GM12865 (cell line): ENCODE data around the gene RAB1A.

ENCODE experiments used
- DNase-seq: peaks from one replicate; pipeline ENCODE4 v3.0.0; 2010; ENCODE audit warnings: low read depth
- H3K4me3 ChIP-seq: 2 replicates; pipeline ENCODE4 v1.5.1; 2011; ENCODE audit warnings: mild to moderate bottlenecking, low read depth, low read length, control low read depth
- TF ChIP-seq, protein P1 (sequence below): IDR thresholded peaks from 2 replicates; pipeline ENCODE4 v1.5.1; 2011; ENCODE audit warnings: low read length, control low read depth, low read depth, inconsistent platforms; ENCODE audit not compliant: insufficient read depth; ENCODE audit errors: missing control alignments

Gene RAB1A

DNA sequence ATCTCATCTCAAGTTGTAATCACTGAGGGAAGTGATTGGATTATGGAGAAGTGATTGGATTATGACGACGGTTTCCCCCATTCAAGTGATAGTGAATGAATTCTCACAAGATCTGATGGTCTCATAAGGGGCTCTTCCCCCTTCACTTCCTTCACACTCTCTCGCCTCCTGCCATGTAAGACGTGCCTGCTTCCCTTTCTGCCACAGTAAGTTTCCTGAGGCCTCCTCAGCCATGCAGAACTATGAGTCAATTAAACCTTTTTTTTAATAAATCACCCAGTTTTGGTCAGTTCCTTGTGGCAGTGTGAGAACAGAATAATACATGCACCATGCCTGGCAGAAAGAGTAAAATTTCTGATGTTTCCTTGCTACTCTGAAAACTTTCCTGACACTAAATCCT is 37.1 kb downstream of the RAB1A start:
- TF ChIP-seq, protein P1, sequence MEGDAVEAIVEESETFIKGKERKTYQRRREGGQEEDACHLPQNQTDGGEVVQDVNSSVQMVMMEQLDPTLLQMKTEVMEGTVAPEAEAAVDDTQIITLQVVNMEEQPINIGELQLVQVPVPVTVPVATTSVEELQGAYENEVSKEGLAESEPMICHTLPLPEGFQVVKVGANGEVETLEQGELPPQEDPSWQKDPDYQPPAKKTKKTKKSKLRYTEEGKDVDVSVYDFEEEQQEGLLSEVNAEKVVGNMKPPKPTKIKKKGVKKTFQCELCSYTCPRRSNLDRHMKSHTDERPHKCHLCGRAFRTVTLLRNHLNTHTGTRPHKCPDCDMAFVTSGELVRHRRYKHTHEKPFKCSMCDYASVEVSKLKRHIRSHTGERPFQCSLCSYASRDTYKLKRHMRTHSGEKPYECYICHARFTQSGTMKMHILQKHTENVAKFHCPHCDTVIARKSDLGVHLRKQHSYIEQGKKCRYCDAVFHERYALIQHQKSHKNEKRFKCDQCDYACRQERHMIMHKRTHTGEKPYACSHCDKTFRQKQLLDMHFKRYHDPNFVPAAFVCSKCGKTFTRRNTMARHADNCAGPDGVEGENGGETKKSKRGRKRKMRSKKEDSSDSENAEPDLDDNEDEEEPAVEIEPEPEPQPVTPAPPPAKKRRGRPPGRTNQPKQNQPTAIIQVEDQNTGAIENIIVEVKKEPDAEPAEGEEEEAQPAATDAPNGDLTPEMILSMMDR: no peak
- no peak for DNase-seq
- no peak overlapping the region for H3K4me3 ChIP-seq

DNA sequence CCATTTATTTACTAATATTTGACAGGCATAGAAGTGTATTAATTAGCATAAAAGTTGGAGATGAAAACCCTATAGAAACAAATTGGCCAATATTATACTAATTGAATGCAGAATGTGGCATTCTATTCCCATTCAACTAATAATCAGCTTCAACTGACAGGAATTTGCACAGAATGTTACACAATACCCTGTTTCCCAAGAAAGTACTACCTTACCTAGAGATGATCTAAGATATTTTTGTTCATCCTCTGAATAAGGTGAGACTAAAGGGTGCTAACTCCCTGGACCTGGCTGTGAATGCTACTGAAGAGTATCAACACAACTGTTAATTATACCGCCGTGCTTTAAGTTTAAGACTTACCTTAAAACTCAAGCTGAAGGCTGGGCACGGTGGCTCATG is 44.8 kb downstream of the RAB1A start:
- TF ChIP-seq, protein P1: no peak
- DNase-seq: no peak
- H3K4me3 ChIP-seq: no peak overlapping the region

DNA sequence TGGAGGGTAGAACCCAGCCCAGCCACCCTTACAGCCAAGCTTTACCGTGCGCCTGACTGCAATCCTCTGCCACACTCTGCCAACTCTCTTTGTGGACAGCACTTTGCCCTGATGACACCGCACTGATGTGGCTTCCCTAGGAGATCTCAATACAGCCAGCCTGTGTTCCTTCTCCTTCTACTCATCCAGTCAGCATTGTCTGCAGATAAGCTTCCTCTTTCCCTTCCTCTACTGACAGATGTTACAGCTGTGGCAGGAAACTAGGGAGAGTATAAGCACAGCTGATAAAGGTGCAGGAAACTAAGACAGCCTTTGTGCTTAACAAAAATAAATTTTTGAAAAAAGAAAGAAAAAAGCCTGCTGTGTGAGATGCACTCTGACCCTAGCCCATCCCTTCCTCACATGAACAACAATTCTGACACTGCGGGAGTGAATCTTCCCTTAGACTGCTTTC is 48.6 kb downstream of the RAB1A start:
- DNase-seq: no peak
- no peak overlapping the region for H3K4me3 ChIP-seq

DNA sequence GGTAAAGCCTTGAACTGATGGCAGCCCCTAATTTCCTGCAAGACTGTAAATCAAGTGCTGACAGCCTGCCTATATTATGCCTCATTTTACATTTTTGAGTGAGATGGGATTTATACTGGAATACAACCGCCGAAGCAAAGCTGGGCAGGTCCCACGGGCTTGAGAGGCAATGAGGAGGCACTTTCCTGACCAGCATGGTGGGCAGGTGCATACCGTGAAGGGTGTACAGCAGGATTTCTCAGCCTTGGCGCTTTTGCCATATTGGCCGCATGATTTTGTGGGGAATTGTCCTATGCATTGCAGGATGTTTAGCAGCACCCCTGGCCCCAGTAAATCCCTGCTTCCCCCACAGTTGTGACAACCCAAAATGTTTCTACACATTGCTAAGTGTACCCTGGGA is 50.9 kb downstream of the RAB1A start:
- DNase-seq: no peak
- H3K4me3 ChIP-seq: no peak overlapping the region
- TF ChIP-seq, protein P1: no peak

More for the DNA sequence above, 48.6 kb downstream of the RAB1A start:
- TF ChIP-seq, protein P1: no peak

DNA sequence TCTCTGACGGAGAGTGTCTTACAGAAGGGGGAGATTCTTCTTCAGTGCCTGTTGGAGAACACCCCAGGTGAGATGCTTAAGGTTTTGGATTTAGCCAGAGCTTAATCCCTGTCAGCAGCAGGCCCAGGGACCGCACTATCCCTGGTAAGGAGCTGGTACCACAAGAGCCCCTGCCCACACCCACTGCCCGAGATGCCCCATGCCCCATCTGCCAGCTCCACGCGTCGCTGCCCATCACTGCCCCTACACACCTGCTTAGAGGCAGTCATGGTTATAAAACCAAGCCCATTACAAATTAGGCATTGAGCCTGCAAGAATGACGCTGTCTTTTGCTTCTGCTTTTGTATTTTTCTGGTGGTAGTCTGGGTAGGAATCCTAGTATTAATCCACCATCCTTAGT is 52.0 kb downstream of the RAB1A start:
- TF ChIP-seq, protein P1: no peak
- DNase-seq: no peak
- H3K4me3 ChIP-seq: no peak overlapping the region

DNA sequence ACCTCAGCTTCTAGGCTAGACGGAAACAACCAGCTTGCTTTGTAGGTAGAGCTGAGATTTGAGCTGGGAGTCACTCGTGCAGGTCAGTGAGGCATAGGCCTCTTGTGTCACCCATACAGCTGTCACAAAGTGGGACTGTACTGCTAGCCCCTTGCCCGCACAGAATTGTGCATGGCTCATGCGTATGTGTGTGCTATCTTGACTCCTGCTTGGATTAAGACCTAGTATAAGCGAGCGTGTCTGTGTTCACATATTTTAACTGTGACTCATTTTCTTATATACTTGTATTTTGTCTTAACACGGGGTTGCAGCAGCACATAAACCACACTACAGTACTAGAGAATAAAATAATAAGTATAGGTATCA is 53.6 kb downstream of the RAB1A start:
- H3K4me3 ChIP-seq: no peak overlapping the region
- no peak for DNase-seq
- TF ChIP-seq, protein P1: no peak

DNA sequence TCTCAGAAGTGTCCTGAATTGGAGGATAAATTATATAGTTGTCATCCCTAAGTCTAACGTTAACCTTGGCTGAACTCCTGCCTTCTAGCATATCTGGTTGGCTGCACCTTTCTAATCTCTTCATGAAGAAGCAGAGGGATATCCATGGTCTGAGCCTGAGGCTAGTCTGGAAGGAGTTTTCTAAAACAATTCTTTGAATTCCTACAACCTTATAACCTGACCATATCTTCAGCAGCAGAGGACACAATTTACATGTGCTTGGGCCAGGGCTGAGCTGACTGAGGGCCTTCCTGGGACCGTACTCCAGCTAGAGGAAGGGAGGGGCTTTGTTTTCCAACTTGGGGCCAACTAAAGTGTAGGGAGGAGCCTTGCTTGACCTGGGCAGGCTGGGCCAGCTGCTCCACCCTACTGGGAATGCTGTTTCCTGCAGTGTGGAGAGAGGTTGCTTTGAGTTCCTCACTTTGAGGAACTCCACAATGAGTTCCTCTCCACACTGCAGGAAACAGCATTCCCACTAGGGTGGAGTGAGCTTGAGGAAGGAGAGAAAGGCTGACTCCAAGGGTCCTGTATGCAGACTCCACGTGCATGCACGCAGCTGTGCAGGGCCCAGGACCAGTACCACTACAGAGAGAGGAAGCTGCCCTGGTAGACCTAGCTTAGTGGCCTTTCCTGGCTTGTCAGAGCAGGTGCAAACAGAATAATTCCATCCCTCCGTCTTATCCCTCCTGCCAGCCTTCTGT is 54.1 kb downstream of the RAB1A start:
- no peak overlapping the region for H3K4me3 ChIP-seq
- TF ChIP-seq, protein P1: no peak
- DNase-seq: no peak
